H9 (cell line): ENCODE results near the gene ESPNL. TPM values are rescaled to one million over a fixed set of nuclear protein-coding genes. Genes with fewer than 3 reads are reported as not detected.

ENCODE experiments used
- DNase-seq: peaks from one replicate; pipeline ENCODE4 v3.0.0-alpha.2; 2017
- H2AFZ ChIP-seq: one replicate; pipeline ENCODE4 v1.6.1; 2013; ENCODE audit warnings: mild to moderate bottlenecking, low read length, control low read depth, moderate library complexity
- H2AK5ac ChIP-seq: 2 replicates; pipeline ENCODE4 v1.6.1; 2013; ENCODE audit warnings: low read length, control low read depth, mixed read lengths; ENCODE audit not compliant: insufficient read length
- H2BK120ac ChIP-seq: one replicate; pipeline ENCODE4 v1.6.1; 2013; ENCODE audit warnings: low read depth, mild to moderate bottlenecking, low read length, control low read depth, inconsistent platforms; ENCODE audit not compliant: poor library complexity, severe bottlenecking
- H2BK12ac ChIP-seq: 2 replicates; pipeline ENCODE4 v1.6.1; 2013; ENCODE audit warnings: low read length, control low read depth, mixed read lengths, low read depth; ENCODE audit not compliant: insufficient read length
- H2BK15ac ChIP-seq: 2 replicates; pipeline ENCODE4 v1.6.1; 2013; ENCODE audit warnings: low read depth, low read length, control low read depth
- H2BK20ac ChIP-seq: one replicate; pipeline ENCODE4 v1.6.1; 2013; ENCODE audit warnings: low read depth, mild to moderate bottlenecking, low read length, control low read depth, inconsistent platforms; ENCODE audit not compliant: poor library complexity, severe bottlenecking
- H2BK5ac ChIP-seq: 2 replicates; pipeline ENCODE4 v1.6.1; 2013; ENCODE audit warnings: low read length, control low read depth, mixed read lengths; ENCODE audit not compliant: insufficient read length
- H3K14ac ChIP-seq: 2 replicates; pipeline ENCODE4 v1.6.1; 2013; ENCODE audit warnings: low read length, control low read depth; ENCODE audit not compliant: insufficient read depth
- H3K18ac ChIP-seq: 2 replicates; pipeline ENCODE4 v1.6.1; 2013; ENCODE audit warnings: low read depth, mild to moderate bottlenecking, mixed read lengths, low read length, control low read depth; ENCODE audit not compliant: insufficient read length
- H3K23ac ChIP-seq: 2 replicates; pipeline ENCODE4 v1.6.1; 2013; ENCODE audit warnings: low read length, control low read depth, mixed read lengths, low read depth; ENCODE audit not compliant: insufficient read length
- H3K23me2 ChIP-seq: 2 replicates; pipeline ENCODE4 v1.6.1; 2013; ENCODE audit warnings: low read depth, mild to moderate bottlenecking, mixed read lengths, low read length, control low read depth; ENCODE audit not compliant: insufficient read length, poor library complexity, severe bottlenecking
- H3K27ac ChIP-seq: 2 replicates; pipeline ENCODE4 v1.5.1; 2013; ENCODE audit warnings: low read length, control low read depth, mixed read lengths, low read depth; ENCODE audit not compliant: insufficient read length
- H3K27me3 ChIP-seq: 2 replicates; pipeline ENCODE4 v1.6.1; 2013; ENCODE audit warnings: low read length, control low read depth, inconsistent platforms; ENCODE audit not compliant: insufficient read depth
- H3K4ac ChIP-seq: 2 replicates; pipeline ENCODE4 v1.6.1; 2013; ENCODE audit warnings: low read depth, mild to moderate bottlenecking, control low read depth, inconsistent platforms, low read length, moderate library complexity
- H3K4me1 ChIP-seq: 2 replicates; pipeline ENCODE4 v1.6.1; 2013; ENCODE audit warnings: low read length, control low read depth, inconsistent platforms; ENCODE audit not compliant: insufficient read depth
- H3K4me2 ChIP-seq: 2 replicates; pipeline ENCODE4 v1.6.1; 2013; ENCODE audit warnings: low read length, control low read depth, mixed read lengths; ENCODE audit not compliant: insufficient read length, insufficient read depth
- H3K56ac ChIP-seq: 2 replicates; pipeline ENCODE4 v1.6.1; 2013; ENCODE audit warnings: low read depth, mild to moderate bottlenecking, mixed read lengths, low read length, control low read depth; ENCODE audit not compliant: insufficient read length
- H3K79me1 ChIP-seq: 2 replicates; pipeline ENCODE4 v1.6.1; 2013; ENCODE audit warnings: low read depth, mild to moderate bottlenecking, moderate library complexity, low read length, control low read depth, inconsistent platforms; ENCODE audit not compliant: insufficient read depth, poor library complexity, severe bottlenecking
- H3K79me2 ChIP-seq: 2 replicates; pipeline ENCODE4 v1.6.1; 2013; ENCODE audit warnings: low read length, control low read depth, inconsistent platforms; ENCODE audit not compliant: insufficient read depth
- H3K9ac ChIP-seq: 2 replicates; pipeline ENCODE4 v1.6.1; 2013; ENCODE audit warnings: low read length, control low read depth, mixed read lengths; ENCODE audit not compliant: insufficient read length; ENCODE audit errors: extremely low read depth
- H3K9me3 ChIP-seq: one replicate; pipeline ENCODE4 v1.6.1; 2013; ENCODE audit warnings: low read depth, low read length, inconsistent platforms; ENCODE audit not compliant: control insufficient read depth
- H3T11ph ChIP-seq: one replicate; pipeline ENCODE4 v1.6.1; 2013; ENCODE audit warnings: mild to moderate bottlenecking, low read length, control low read depth, inconsistent platforms
- H4K20me1 ChIP-seq: one replicate; pipeline ENCODE4 v1.6.1; 2013; ENCODE audit not compliant: control insufficient read depth, insufficient read length, insufficient read depth
- H4K5ac ChIP-seq: 2 replicates; pipeline ENCODE4 v1.6.1; 2013; ENCODE audit warnings: low read depth, mild to moderate bottlenecking, mixed read lengths, low read length, control low read depth; ENCODE audit not compliant: insufficient read length
- H4K8ac ChIP-seq: replicated peaks from 2 replicates; pipeline ENCODE4 v1.6.1; 2013; ENCODE audit warnings: low read length, control low read depth, mixed read lengths, low read depth; ENCODE audit not compliant: insufficient read length
- H4K91ac ChIP-seq: 2 replicates; pipeline ENCODE4 v1.6.1; 2013; ENCODE audit warnings: low read depth, mild to moderate bottlenecking, moderate library complexity, mixed read lengths, low read length, control low read depth; ENCODE audit not compliant: insufficient read length
- H3K27ac Mint-ChIP-seq, 3 experiments: 2 replicates in 2 of 3; 3 replicates in 1 of 3; pipeline ENCODE4 v1.8.0; 2020 to 2021; ENCODE audit warnings: mixed read lengths in 3 of 3, mild to moderate bottlenecking in 1 of 3, moderate library complexity in 1 of 3
- H3K27me3 Mint-ChIP-seq: 2 replicates; pipeline ENCODE4 v1.8.0; 2021; ENCODE audit warnings: low read depth, mild to moderate bottlenecking, moderate library complexity, mixed read lengths
- H3K36me3 Mint-ChIP-seq, 3 experiments: 2 replicates in 2 of 3; 3 replicates in 1 of 3; pipeline ENCODE4 v1.8.0; 2020 to 2021; ENCODE audit warnings: low read depth in 3 of 3, mixed read lengths in 3 of 3; ENCODE audit not compliant: insufficient read depth in 1 of 3
- H3K4me1 Mint-ChIP-seq, 2 experiments: 2 replicates each; pipeline ENCODE4 v1.8.0; 2020; ENCODE audit warnings: mixed read lengths in 2 of 2
- H3K4me3 Mint-ChIP-seq, 2 experiments: 2 replicates in 1 of 2; 3 replicates in 1 of 2; pipeline ENCODE4 v1.8.0; 2020 to 2021; ENCODE audit warnings: mild to moderate bottlenecking in 2 of 2, mixed read lengths in 2 of 2, moderate library complexity in 1 of 2
- H3K9me3 Mint-ChIP-seq, 2 experiments: 2 replicates in 1 of 2; 3 replicates in 1 of 2; pipeline ENCODE4 v1.8.0; 2020; ENCODE audit warnings: mild to moderate bottlenecking in 2 of 2, mixed read lengths in 2 of 2, moderate library complexity in 1 of 2
- CTCF ChIP-seq: fragments of 200-600 bp; sonication (generic); conservative IDR thresholded peaks from 3 replicates; pipeline ENCODE4 v1.8.0; 2021; ENCODE audit warnings: antibody characterized with exemption, mild to moderate bottlenecking
- WGBS: extraction: QIAGEN DNeasy Blood & Tissue Kit; methylation state at CpG from one replicate; pipeline ENCODE4 v1.1.7; 2013; ENCODE audit warnings: missing lambda C conversion rate, low lambda C conversion rate, mixed read lengths; ENCODE audit not compliant: insufficient read length; ENCODE audit errors: extremely low coverage; 5-methylcytosine and 5-hydroxymethylcytosine counted together
- total RNA-seq: library from RNA; stranded (reverse); gene quantifications from 2 replicates; pipeline ENCODE4 v1.2.1, GENCODE V29; 2021

The ESPNL gene
- total RNA-seq, 1 experiment from 2014 or later: 0.17 TPM

GRCh38 chr2:238123991-238124470 is 23.9 kb downstream of the ESPNL start:
- no peaks in the 10 kb centered on the region for H3K23me2 ChIP-seq
- Mint-ChIP-seq H3K27ac (no peak overlapping the region), H3K4me3 (no peak overlapping the region), H3K9me3 (no peaks in the 10 kb centered on the region; a peak in 2 of 5 replicates), H3K4me1 (no peaks in the 10 kb centered on the region), H3K27me3 (peaks cover 4% of the 10 kb centered on the region), H3K36me3 (no peaks in the 10 kb centered on the region)
- H3K9me3 ChIP-seq: no peaks in the 10 kb centered on the region
- no peak overlapping the region for H2BK20ac ChIP-seq
- no peak overlapping the region for H3K18ac ChIP-seq
- H3K27ac ChIP-seq: no peak overlapping the region
- H2BK5ac ChIP-seq: no peak overlapping the region
- H2BK12ac ChIP-seq: no peak overlapping the region
- no peaks in the 10 kb centered on the region for H3K79me2 ChIP-seq
- no CpG with 5 or more reads among the region's 14 CpGs for WGBS
- H2AFZ ChIP-seq: no peak overlapping the region
- H3K56ac ChIP-seq: no peak overlapping the region
- H4K91ac ChIP-seq: no peak overlapping the region
- H3K4me2 ChIP-seq: no peak overlapping the region
- TF ChIP-seq CTCF: no peak
- DNase-seq: no peak
- H3K14ac ChIP-seq: no peak overlapping the region
- H2BK15ac ChIP-seq: no peak overlapping the region
- H3K4ac ChIP-seq: no peak overlapping the region
- no peak overlapping the region for H3K23ac ChIP-seq
- H3K4me1 ChIP-seq: no peaks in the 10 kb centered on the region
- H4K20me1 ChIP-seq: no peaks in the 10 kb centered on the region
- H3K27me3 ChIP-seq: no peaks in the 10 kb centered on the region
- no peak overlapping the region for H2BK120ac ChIP-seq
- no peak overlapping the region for H4K8ac ChIP-seq
- no peak overlapping the region for H4K5ac ChIP-seq
- no peaks in the 10 kb centered on the region for H3K79me1 ChIP-seq
- H3T11ph ChIP-seq: no peak overlapping the region
- no peak overlapping the region for H2AK5ac ChIP-seq
- H3K9ac ChIP-seq: no peak overlapping the region
